ENCODE data around the gene CCNQ. TPM values are rescaled to one million over a fixed set of nuclear protein-coding genes. Genes with fewer than 3 reads are reported as not detected.

Gene CCNQ
- total RNA-seq, 1 donor = 29.3 TPM

DNA sequence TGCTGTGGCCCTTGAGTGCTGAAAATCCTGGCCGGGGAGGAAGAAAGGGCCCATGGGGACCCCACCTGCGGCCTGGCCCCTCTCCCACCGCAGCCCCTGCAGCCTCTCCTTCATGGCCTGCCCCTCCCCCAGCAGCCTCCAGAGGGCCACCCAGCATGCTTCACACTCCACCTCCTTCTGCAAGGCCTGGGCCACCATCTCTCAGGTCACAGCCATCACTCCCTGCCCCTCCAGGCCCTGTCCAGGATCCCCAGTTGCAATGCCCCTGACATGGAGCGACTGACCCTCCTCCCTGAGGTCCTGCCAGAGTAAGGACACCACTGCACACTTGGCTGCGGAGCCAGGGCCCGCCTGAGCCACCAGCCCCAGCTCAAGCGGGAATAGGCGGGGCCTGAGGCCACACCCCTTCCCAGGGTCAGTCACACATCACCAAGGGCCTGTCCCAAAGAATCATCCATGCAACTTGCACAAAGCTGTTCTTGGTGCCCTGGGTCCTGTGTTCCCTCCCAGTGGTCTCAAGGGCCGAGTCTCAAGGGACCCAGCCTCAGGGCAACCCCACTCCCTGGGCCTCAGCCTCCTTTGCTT lies 32.9 kb downstream of the CCNQ start:
- H3K4me3 ChIP-seq (ENCODE audit: insufficient read depth, low read length) = no peak overlapping the region
- TF ChIP-seq, protein P1, sequence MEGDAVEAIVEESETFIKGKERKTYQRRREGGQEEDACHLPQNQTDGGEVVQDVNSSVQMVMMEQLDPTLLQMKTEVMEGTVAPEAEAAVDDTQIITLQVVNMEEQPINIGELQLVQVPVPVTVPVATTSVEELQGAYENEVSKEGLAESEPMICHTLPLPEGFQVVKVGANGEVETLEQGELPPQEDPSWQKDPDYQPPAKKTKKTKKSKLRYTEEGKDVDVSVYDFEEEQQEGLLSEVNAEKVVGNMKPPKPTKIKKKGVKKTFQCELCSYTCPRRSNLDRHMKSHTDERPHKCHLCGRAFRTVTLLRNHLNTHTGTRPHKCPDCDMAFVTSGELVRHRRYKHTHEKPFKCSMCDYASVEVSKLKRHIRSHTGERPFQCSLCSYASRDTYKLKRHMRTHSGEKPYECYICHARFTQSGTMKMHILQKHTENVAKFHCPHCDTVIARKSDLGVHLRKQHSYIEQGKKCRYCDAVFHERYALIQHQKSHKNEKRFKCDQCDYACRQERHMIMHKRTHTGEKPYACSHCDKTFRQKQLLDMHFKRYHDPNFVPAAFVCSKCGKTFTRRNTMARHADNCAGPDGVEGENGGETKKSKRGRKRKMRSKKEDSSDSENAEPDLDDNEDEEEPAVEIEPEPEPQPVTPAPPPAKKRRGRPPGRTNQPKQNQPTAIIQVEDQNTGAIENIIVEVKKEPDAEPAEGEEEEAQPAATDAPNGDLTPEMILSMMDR (IDR thresholded peaks at IDR 0.05; ENCODE audit: extremely low read depth, low read depth, low read length) = no peak
- no peak overlapping the region for H2AFZ ChIP-seq (ENCODE audit: low read length)
- H3K4me1 ChIP-seq (ENCODE audit: insufficient read depth, low read length) = no peaks in the 10 kb centered on the region
- H3K27me3 ChIP-seq (ENCODE audit: insufficient read depth, low read length) = peaks cover 4% of the 10 kb centered on the region
- H4K20me1 ChIP-seq (ENCODE audit: insufficient read depth, low read length) = no peaks in the 10 kb centered on the region
- no peaks in the 10 kb centered on the region for H3K36me3 ChIP-seq (ENCODE audit: insufficient read depth, low read length)
- no peaks in the 10 kb centered on the region for H3K79me2 ChIP-seq (ENCODE audit: insufficient read depth, low read length)
- no peak overlapping the region for H3K27ac ChIP-seq (ENCODE audit: low read depth, low read length)
- DNase-seq (ENCODE audit: insufficient read length, low spot score, missing footprints) = no peak
- H3K9me3 ChIP-seq (ENCODE audit: low read depth, low read length) = no peaks in the 10 kb centered on the region
- H3K4me2 ChIP-seq (ENCODE audit: insufficient read depth, low read length) = no peak overlapping the region

DNA sequence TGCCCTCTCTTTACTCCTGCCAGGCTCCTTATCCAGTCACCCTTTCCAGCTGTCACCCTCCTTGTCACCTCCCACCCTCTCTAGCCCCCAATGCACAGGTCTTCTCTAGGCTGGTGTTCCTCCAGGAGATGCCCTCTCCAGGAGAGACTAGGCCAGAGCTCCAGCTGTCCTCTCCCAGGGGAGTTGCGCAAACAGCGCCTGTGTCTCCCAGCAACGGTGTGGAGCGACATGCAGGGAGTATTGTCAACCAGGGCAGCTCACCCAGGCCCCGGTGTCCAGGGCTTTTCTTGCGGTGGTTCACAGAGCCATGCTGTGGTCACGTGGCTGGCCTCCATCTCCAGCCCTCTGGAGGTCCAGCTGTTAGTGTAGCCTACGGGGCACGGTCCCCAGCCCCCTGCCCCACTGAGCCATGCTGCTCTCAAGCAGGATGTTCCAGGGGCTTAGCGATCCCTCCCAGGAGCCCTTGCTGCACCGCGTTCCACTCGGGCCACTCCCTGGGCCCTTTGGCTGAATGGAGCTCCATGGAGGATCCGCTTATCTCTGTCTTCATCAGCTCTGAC lies 34.8 kb downstream of the CCNQ start:
- Histone ChIP-seq H4K20me1 (ENCODE audit: insufficient read depth, low read length) (no peaks in the 10 kb centered on the region), H3K4me3 (ENCODE audit: insufficient read depth, low read length) (no peak overlapping the region), H3K9me3 (ENCODE audit: low read depth, low read length) (no peaks in the 10 kb centered on the region), H3K4me1 (ENCODE audit: insufficient read depth, low read length) (no peaks in the 10 kb centered on the region), H3K36me3 (ENCODE audit: insufficient read depth, low read length) (no peaks in the 10 kb centered on the region), H3K4me2 (ENCODE audit: insufficient read depth, low read length) (no peak overlapping the region), H3K79me2 (ENCODE audit: insufficient read depth, low read length) (no peaks in the 10 kb centered on the region), H3K27ac (ENCODE audit: low read depth, low read length) (no peak overlapping the region), H2AFZ (ENCODE audit: low read length) (no peak overlapping the region), H3K27me3 (ENCODE audit: insufficient read depth, low read length) (peaks cover 4% of the 10 kb centered on the region)
- TF ChIP-seq, protein P1 (IDR thresholded peaks at IDR 0.05; ENCODE audit: extremely low read depth, low read depth, low read length) = no peak
- DNase-seq (ENCODE audit: insufficient read length, low spot score, missing footprints) = no peak

DNA sequence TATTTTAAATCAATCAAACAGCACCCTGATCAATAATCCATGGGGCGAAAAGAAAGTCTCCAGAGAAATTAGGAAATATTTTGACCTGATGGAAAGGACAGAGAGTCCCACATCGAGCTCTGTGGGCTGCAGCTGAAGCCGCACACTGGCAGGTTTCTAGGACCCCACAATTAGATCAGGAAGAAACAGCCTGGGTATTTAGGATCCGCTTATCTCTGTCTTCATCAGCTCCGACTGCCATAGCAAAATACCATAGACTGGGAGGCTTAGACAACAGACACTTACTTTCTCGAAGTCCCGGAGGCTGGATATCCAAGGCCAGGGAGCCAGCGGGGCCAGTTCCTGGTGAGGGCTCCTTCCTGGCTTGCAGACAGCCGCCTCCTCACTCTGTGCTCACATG lies 36.4 kb downstream of the CCNQ start:
- Histone ChIP-seq H3K27me3 (ENCODE audit: insufficient read depth, low read length) (peaks cover 5% of the 10 kb centered on the region), H3K4me3 (ENCODE audit: insufficient read depth, low read length) (no peak overlapping the region), H3K9me3 (ENCODE audit: low read depth, low read length) (no peaks in the 10 kb centered on the region), H3K36me3 (ENCODE audit: insufficient read depth, low read length) (no peaks in the 10 kb centered on the region), H3K79me2 (ENCODE audit: insufficient read depth, low read length) (no peaks in the 10 kb centered on the region), H3K27ac (ENCODE audit: low read depth, low read length) (no peak overlapping the region), H4K20me1 (ENCODE audit: insufficient read depth, low read length) (no peaks in the 10 kb centered on the region), H2AFZ (ENCODE audit: low read length) (no peak overlapping the region), H3K4me1 (ENCODE audit: insufficient read depth, low read length) (no peaks in the 10 kb centered on the region), H3K4me2 (ENCODE audit: insufficient read depth, low read length) (no peak overlapping the region)
- TF ChIP-seq, protein P1 (IDR thresholded peaks at IDR 0.05; ENCODE audit: extremely low read depth, low read depth, low read length) = no peak
- DNase-seq (ENCODE audit: insufficient read length, low spot score, missing footprints) = no peak

DNA sequence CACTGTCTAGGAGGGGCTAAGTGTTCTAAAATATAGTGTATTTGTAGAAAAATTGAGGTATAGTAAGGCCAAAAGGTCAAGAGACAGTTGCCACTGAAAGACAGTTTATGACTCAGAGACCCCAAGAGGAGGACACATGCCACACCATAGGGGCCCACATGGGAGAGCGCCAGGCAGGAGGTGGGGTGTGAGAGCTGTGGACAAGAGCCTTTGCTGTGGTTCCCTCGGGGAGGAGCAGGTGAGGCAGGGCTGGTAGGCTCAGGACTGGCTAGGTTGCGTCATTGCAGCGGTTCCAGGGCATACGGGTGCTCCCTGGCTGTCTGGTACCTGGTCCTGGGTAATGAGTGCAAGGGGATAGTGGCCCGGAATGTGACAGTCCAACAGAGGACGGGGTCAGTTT lies 37.6 kb downstream of the CCNQ start:
- Histone ChIP-seq H3K27ac (ENCODE audit: low read depth, low read length) (no peak overlapping the region), H3K4me1 (ENCODE audit: insufficient read depth, low read length) (no peaks in the 10 kb centered on the region), H3K9me3 (ENCODE audit: low read depth, low read length) (no peaks in the 10 kb centered on the region), H3K79me2 (ENCODE audit: insufficient read depth, low read length) (no peaks in the 10 kb centered on the region), H4K20me1 (ENCODE audit: insufficient read depth, low read length) (no peaks in the 10 kb centered on the region), H3K36me3 (ENCODE audit: insufficient read depth, low read length) (no peaks in the 10 kb centered on the region), H2AFZ (ENCODE audit: low read length) (no peak overlapping the region), H3K4me3 (ENCODE audit: insufficient read depth, low read length) (no peak overlapping the region), H3K4me2 (ENCODE audit: insufficient read depth, low read length) (no peak overlapping the region), H3K27me3 (ENCODE audit: insufficient read depth, low read length) (peaks cover 5% of the 10 kb centered on the region)
- TF ChIP-seq, protein P1 (IDR thresholded peaks at IDR 0.05; ENCODE audit: extremely low read depth, low read depth, low read length) = no peak
- no peak for DNase-seq (ENCODE audit: insufficient read length, low spot score, missing footprints)
